Trophoblast cell (in vitro differentiated cells and primary cell): ENCODE data around the gene RASGRF1. TPM values are rescaled to one million over a fixed set of nuclear protein-coding genes. Genes with fewer than 3 reads are reported as not detected.
A peak's percentile ranks its signal among the peaks of the same experiment; 100 is the strongest.

Experiments used
- DNase-seq, 2 donors: peaks; one replicate each; pipeline ENCODE4 v3.0.0-alpha.2; 2016
- H2AFZ ChIP-seq: 2 replicates; pipeline ENCODE4 v1.6.1; 2013; ENCODE audit warnings: low read length, moderate library complexity, mild to moderate bottlenecking; ENCODE audit not compliant: insufficient read depth, poor library complexity
- H2AK5ac ChIP-seq: 2 replicates; pipeline ENCODE4 v1.6.1; 2013; ENCODE audit warnings: mild to moderate bottlenecking, low read length
- H2BK120ac ChIP-seq: 2 replicates; pipeline ENCODE4 v1.6.1; 2013; ENCODE audit warnings: low read length, mild to moderate bottlenecking, moderate library complexity; ENCODE audit not compliant: insufficient read depth, poor library complexity
- H2BK12ac ChIP-seq: 2 replicates; pipeline ENCODE4 v1.6.1; 2013; ENCODE audit warnings: mild to moderate bottlenecking, low read length, moderate library complexity
- H2BK5ac ChIP-seq: 2 replicates; pipeline ENCODE4 v1.6.1; 2013; ENCODE audit warnings: low read length, low read depth, moderate library complexity, mild to moderate bottlenecking; ENCODE audit not compliant: poor library complexity
- H3K14ac ChIP-seq: 2 replicates; pipeline ENCODE4 v1.6.1; 2013; ENCODE audit warnings: mild to moderate bottlenecking, low read length
- H3K18ac ChIP-seq: 2 replicates; pipeline ENCODE4 v1.6.1; 2013; ENCODE audit warnings: mild to moderate bottlenecking, low read length
- H3K23ac ChIP-seq: 2 replicates; pipeline ENCODE4 v1.6.1; 2013; ENCODE audit warnings: low read length
- H3K27ac ChIP-seq: 2 replicates; pipeline ENCODE4 v1.5.1; 2013; ENCODE audit warnings: low read depth, mild to moderate bottlenecking, inconsistent platforms, low read length, moderate library complexity
- H3K27me3 ChIP-seq: 2 replicates; pipeline ENCODE4 v1.6.1; 2013; ENCODE audit warnings: inconsistent platforms, mild to moderate bottlenecking, low read length, moderate library complexity; ENCODE audit not compliant: insufficient read depth
- H3K36me3 ChIP-seq, 2 experiments: 1 replicate in 1 of 2; 2 replicates in 1 of 2; pipeline ENCODE4 v1.6.1; 2013; ENCODE audit warnings: low read length in 2 of 2, mild to moderate bottlenecking in 2 of 2, moderate library complexity in 1 of 2; ENCODE audit not compliant: insufficient read depth in 2 of 2, control insufficient read depth in 1 of 2
- H3K4ac ChIP-seq: 2 replicates; pipeline ENCODE4 v1.6.1; 2013; ENCODE audit warnings: low read depth, mild to moderate bottlenecking, low read length, moderate library complexity
- H3K4me1 ChIP-seq, 2 experiments: 1 replicate in 1 of 2; 2 replicates in 1 of 2; pipeline ENCODE4 v1.6.1; 2013; ENCODE audit warnings: low read length in 2 of 2, mild to moderate bottlenecking in 2 of 2, moderate library complexity in 1 of 2; ENCODE audit not compliant: insufficient read depth in 2 of 2, control insufficient read depth in 1 of 2
- H3K4me2 ChIP-seq: 2 replicates; pipeline ENCODE4 v1.6.1; 2013; ENCODE audit warnings: inconsistent platforms, mild to moderate bottlenecking, low read length, moderate library complexity
- H3K4me3 ChIP-seq: 2 replicates; pipeline ENCODE4 v1.5.1; 2013; ENCODE audit warnings: mild to moderate bottlenecking, low read depth, low read length, inconsistent platforms
- H3K79me1 ChIP-seq: one replicate; pipeline ENCODE4 v1.6.1; 2013; ENCODE audit warnings: low read length
- H3K79me2 ChIP-seq: 2 replicates; pipeline ENCODE4 v1.6.1; 2013; ENCODE audit warnings: low read length, mild to moderate bottlenecking; ENCODE audit not compliant: control insufficient read depth, insufficient read depth, poor library complexity
- H3K9ac ChIP-seq: 2 replicates; pipeline ENCODE4 v1.6.1; 2013; ENCODE audit warnings: mild to moderate bottlenecking, low read length
- H3K9me3 ChIP-seq: 2 replicates; pipeline ENCODE4 v1.6.1; 2013; ENCODE audit warnings: low read depth, mild to moderate bottlenecking, control low read depth, inconsistent platforms, low read length; ENCODE audit not compliant: insufficient read depth
- H4K12ac ChIP-seq: 2 replicates; pipeline ENCODE4 v1.6.1; 2013; ENCODE audit warnings: low read depth, mild to moderate bottlenecking, low read length, moderate library complexity
- H4K8ac ChIP-seq: 2 replicates; pipeline ENCODE4 v1.6.1; 2013; ENCODE audit warnings: low read depth, mild to moderate bottlenecking, low read length, moderate library complexity
- H4K91ac ChIP-seq: one replicate; pipeline ENCODE4 v1.6.1; 2013; ENCODE audit warnings: low read depth, mild to moderate bottlenecking, low read length, moderate library complexity
- WGBS: extraction: QIAGEN DNeasy Blood & Tissue Kit; methylation state at CpG from one replicate; pipeline ENCODE4 v1.1.7; 2013; ENCODE audit warnings: missing lambda C conversion rate; ENCODE audit not compliant: insufficient read length, insufficient coverage; ENCODE audit errors: extremely low coverage; 5-methylcytosine and 5-hydroxymethylcytosine counted together
- polyA plus RNA-seq: library from polyadenylated mRNA; stranded (reverse); fragments of 200-250 nt; gene quantifications from 2 replicates; pipeline ENCODE4 v1.2.3, GENCODE V29; 2013

Gene RASGRF1
- 3.5 and 4.0 TPM in 2 replicates for polyA plus RNA-seq

GRCh38 chr15:79090487-79091203 lies at the start of gene RASGRF1:
Gene RASGRF1, minus strand, starts transcription at chr15:79090780. Its CDS starts 282 bp downstream, at chr15:79090498.
- DNase-seq: peak; percentile 49 to 63
- Histone ChIP-seq H3K36me3 (no peaks in the 10 kb centered on the region), H3K79me2 (no peaks in the 10 kb centered on the region), H3K9ac (no peak within 1 kb of the TSS), H2BK12ac (peak within 1 kb of the TSS; percentile 23), H3K18ac (peak within 1 kb of the TSS; percentile 4), H4K8ac (no peak within 1 kb of the TSS), H3K23ac (no peak within 1 kb of the TSS), H3K4me1 (peaks cover 15 to 16% of the 10 kb centered on the region in 2 experiments), H3K4ac (no peak within 1 kb of the TSS), H2AFZ (peak within 1 kb of the TSS; percentile 32), H3K4me3 (peak within 1 kb of the TSS; percentile 69), H3K9me3 (peaks cover 14% of the 10 kb centered on the region), H3K27me3 (peaks cover 12% of the 10 kb centered on the region), H3K4me2 (peak within 1 kb of the TSS; percentile 90), H3K14ac (no peak within 1 kb of the TSS), H3K27ac (peak within 1 kb of the TSS; percentile 25), H4K12ac (peak within 1 kb of the TSS; percentile 26), H3K79me1 (peaks cover 5% of the 10 kb centered on the region), H2AK5ac (no peak within 1 kb of the TSS), H4K91ac (peak within 1 kb of the TSS; percentile 9), H2BK120ac (no peak within 1 kb of the TSS), H2BK5ac (peak within 1 kb of the TSS; percentile 17)
- no CpG with 5 or more reads among the region's 61 CpGs for WGBS

- Histone ChIP-seq H2AK5ac (no peak overlapping the region), H2BK5ac (no peak overlapping the region), H3K4me1 (peaks cover 0 to 7% of the 10 kb centered on the region in 2 experiments), H3K27me3 (no peaks in the 10 kb centered on the region), H3K27ac (no peak overlapping the region), H2AFZ (no peak overlapping the region), H2BK120ac (no peak overlapping the region), H3K79me2 (no peaks in the 10 kb centered on the region), H4K91ac (no peak overlapping the region), H4K8ac (no peak overlapping the region), H3K9me3 (peaks cover under 1% of the 10 kb centered on the region), H3K9ac (no peak overlapping the region), H3K79me1 (no peaks in the 10 kb centered on the region), H3K36me3 (no peaks in the 10 kb centered on the region), H4K12ac (no peak overlapping the region), H3K23ac (no peak overlapping the region), H3K14ac (no peak overlapping the region), H3K18ac (no peak overlapping the region), H3K4me2 (no peak overlapping the region), H3K4ac (no peak overlapping the region), H2BK12ac (no peak overlapping the region), H3K4me3 (no peak overlapping the region)
- WGBS: no CpG with 5 or more reads among the region's 3 CpGs
- DNase-seq: peak; percentile 43 to 57
Observed at GRCh38 chr15:79136434-79137046, 46.0 kb upstream of the RASGRF1 start.

GRCh38 chr15:79133309-79133708 lies 42.7 kb upstream of the RASGRF1 start:
- H3K23ac ChIP-seq: no peak overlapping the region
- no peak overlapping the region for H2BK120ac ChIP-seq
- DNase-seq: no peak
- H3K9ac ChIP-seq: no peak overlapping the region
- no peak overlapping the region for H3K14ac ChIP-seq
- H3K79me2 ChIP-seq: no peaks in the 10 kb centered on the region
- WGBS: no CpG with 5 or more reads among the region's 2 CpGs
- H2AK5ac ChIP-seq: no peak overlapping the region
- peaks cover 0 to 7% of the 10 kb centered on the region in 2 experiments for H3K4me1 ChIP-seq
- H2BK12ac ChIP-seq: no peak overlapping the region
- H3K4me2 ChIP-seq: no peak overlapping the region
- H4K12ac ChIP-seq: no peak overlapping the region
- H3K27ac ChIP-seq: no peak overlapping the region
- H4K8ac ChIP-seq: no peak overlapping the region
- H3K79me1 ChIP-seq: no peaks in the 10 kb centered on the region
- H3K18ac ChIP-seq: no peak overlapping the region
- H3K36me3 ChIP-seq: no peaks in the 10 kb centered on the region
- no peak overlapping the region for H2BK5ac ChIP-seq
- no peak overlapping the region for H3K4ac ChIP-seq
- no peak overlapping the region for H2AFZ ChIP-seq
- no peak overlapping the region for H4K91ac ChIP-seq
- H3K4me3 ChIP-seq: no peak overlapping the region
- no peaks in the 10 kb centered on the region for H3K27me3 ChIP-seq
- H3K9me3 ChIP-seq: peaks cover 8% of the 10 kb centered on the region

GRCh38 chr15:79132770-79133169 lies 42.2 kb upstream of the RASGRF1 start:
- no peak overlapping the region for H2BK12ac ChIP-seq
- H4K8ac ChIP-seq: no peak overlapping the region

More at GRCh38 chr15:79132770-79133169, 42.2 kb upstream of the RASGRF1 start:
- H3K14ac ChIP-seq: no peak overlapping the region
- H2AFZ ChIP-seq: no peak overlapping the region
- H2BK5ac ChIP-seq: no peak overlapping the region
- peak in 1 of 2 donors; percentile 57 for DNase-seq
- H3K4ac ChIP-seq: no peak overlapping the region
- H4K91ac ChIP-seq: no peak overlapping the region
- no peak overlapping the region for H2AK5ac ChIP-seq
- no peak overlapping the region for H3K27ac ChIP-seq
- WGBS: no CpG with 5 or more reads among the region's 1 CpG
- H3K4me3 ChIP-seq: no peak overlapping the region
- H3K18ac ChIP-seq: no peak overlapping the region
- H3K27me3 ChIP-seq: no peaks in the 10 kb centered on the region
- no peak overlapping the region for H2BK120ac ChIP-seq
- H3K79me2 ChIP-seq: no peaks in the 10 kb centered on the region
- no peak overlapping the region for H3K23ac ChIP-seq
- peaks cover 8% of the 10 kb centered on the region for H3K9me3 ChIP-seq
- peaks cover 0 to 7% of the 10 kb centered on the region in 2 experiments for H3K4me1 ChIP-seq
- no peaks in the 10 kb centered on the region for H3K36me3 ChIP-seq
- H4K12ac ChIP-seq: no peak overlapping the region
- H3K79me1 ChIP-seq: no peaks in the 10 kb centered on the region
- no peak overlapping the region for H3K9ac ChIP-seq
- H3K4me2 ChIP-seq: no peak overlapping the region
